Ishikawa (cell line): Measurements from ENCODE around the gene CRTC1.

Experiments
- CEBPB ChIP-seq: IDR thresholded peaks from 2 replicates; pipeline ENCODE4 v1.6.1; 2012
- CREB1 ChIP-seq: IDR thresholded peaks from 2 replicates; pipeline ENCODE4 v1.6.1; 2012; ENCODE audit warnings: low read depth
- EP300 ChIP-seq: IDR thresholded peaks from 2 replicates; pipeline ENCODE4 v1.6.1; 2012; ENCODE audit warnings: borderline replicate concordance
- MAX ChIP-seq: IDR thresholded peaks from 2 replicates; pipeline ENCODE4 v1.6.1; 2012
- NFIC ChIP-seq: IDR thresholded peaks from 2 replicates; pipeline ENCODE4 v1.6.1; 2012
- RAD21 ChIP-seq: IDR thresholded peaks from 2 replicates; pipeline ENCODE4 v1.6.1; 2012; ENCODE audit warnings: low read depth
- REST ChIP-seq: IDR thresholded peaks from 2 replicates; pipeline ENCODE4 v1.6.1; 2012; ENCODE audit warnings: low read depth, mild to moderate bottlenecking
- TAF1 ChIP-seq: IDR thresholded peaks from 2 replicates; pipeline ENCODE4 v1.6.1; 2012; ENCODE audit warnings: low read depth, mild to moderate bottlenecking
- TCF12 ChIP-seq: IDR thresholded peaks from 2 replicates; pipeline ENCODE4 v1.6.1; 2012; ENCODE audit warnings: low read depth
- USF1 ChIP-seq: IDR thresholded peaks from 2 replicates; pipeline ENCODE4 v1.6.1; 2012
- YY1 ChIP-seq: IDR thresholded peaks from 2 replicates; pipeline ENCODE4 v1.6.1; 2012; ENCODE audit warnings: low read depth
- ZBTB7A ChIP-seq: IDR thresholded peaks from 2 replicates; pipeline ENCODE4 v1.6.1; 2012; ENCODE audit warnings: low read depth

- TF ChIP-seq EP300 (no peak), RAD21 (no peak), USF1 (no peak), MAX (no peak), REST (no peak), YY1 (no peak), CEBPB (no peak), TAF1 (no peak), NFIC (no peak), TCF12 (no peak), CREB1 (no peak), ZBTB7A (no peak)
These were observed 31.7 kb upstream of the CRTC1 start for GRCh38 chr19:18651733-18652132.
